ENCODE measurements around the gene CNTNAP2.

- TF ChIP-seq, protein P1, sequence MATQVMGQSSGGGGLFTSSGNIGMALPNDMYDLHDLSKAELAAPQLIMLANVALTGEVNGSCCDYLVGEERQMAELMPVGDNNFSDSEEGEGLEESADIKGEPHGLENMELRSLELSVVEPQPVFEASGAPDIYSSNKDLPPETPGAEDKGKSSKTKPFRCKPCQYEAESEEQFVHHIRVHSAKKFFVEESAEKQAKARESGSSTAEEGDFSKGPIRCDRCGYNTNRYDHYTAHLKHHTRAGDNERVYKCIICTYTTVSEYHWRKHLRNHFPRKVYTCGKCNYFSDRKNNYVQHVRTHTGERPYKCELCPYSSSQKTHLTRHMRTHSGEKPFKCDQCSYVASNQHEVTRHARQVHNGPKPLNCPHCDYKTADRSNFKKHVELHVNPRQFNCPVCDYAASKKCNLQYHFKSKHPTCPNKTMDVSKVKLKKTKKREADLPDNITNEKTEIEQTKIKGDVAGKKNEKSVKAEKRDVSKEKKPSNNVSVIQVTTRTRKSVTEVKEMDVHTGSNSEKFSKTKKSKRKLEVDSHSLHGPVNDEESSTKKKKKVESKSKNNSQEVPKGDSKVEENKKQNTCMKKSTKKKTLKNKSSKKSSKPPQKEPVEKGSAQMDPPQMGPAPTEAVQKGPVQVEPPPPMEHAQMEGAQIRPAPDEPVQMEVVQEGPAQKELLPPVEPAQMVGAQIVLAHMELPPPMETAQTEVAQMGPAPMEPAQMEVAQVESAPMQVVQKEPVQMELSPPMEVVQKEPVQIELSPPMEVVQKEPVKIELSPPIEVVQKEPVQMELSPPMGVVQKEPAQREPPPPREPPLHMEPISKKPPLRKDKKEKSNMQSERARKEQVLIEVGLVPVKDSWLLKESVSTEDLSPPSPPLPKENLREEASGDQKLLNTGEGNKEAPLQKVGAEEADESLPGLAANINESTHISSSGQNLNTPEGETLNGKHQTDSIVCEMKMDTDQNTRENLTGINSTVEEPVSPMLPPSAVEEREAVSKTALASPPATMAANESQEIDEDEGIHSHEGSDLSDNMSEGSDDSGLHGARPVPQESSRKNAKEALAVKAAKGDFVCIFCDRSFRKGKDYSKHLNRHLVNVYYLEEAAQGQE (IDR thresholded peaks at IDR 0.05), result no peak
- TF ChIP-seq RXRA (IDR thresholded peaks at IDR 0.05), result no peak
- no peak for TF ChIP-seq CTCF (IDR thresholded peaks at IDR 0.05; ENCODE audit: low read depth, low read length, missing input control)
- no peak for TF ChIP-seq FOXA2 (IDR thresholded peaks at IDR 0.05)
- TF ChIP-seq TAF1 (conservative IDR thresholded peaks at IDR 0.05), result no peak
- TF ChIP-seq SP1 (IDR thresholded peaks at IDR 0.05), result no peak
- no peak for TF ChIP-seq JUND (IDR thresholded peaks at IDR 0.05)
- TF ChIP-seq, protein P2, sequence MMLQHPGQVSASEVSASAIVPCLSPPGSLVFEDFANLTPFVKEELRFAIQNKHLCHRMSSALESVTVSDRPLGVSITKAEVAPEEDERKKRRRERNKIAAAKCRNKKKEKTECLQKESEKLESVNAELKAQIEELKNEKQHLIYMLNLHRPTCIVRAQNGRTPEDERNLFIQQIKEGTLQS (IDR thresholded peaks at IDR 0.05), result no peak
- no peak for TF ChIP-seq HNF4A (conservative IDR thresholded peaks at IDR 0.05)
- TF ChIP-seq EGR1 (IDR thresholded peaks at IDR 0.05; ENCODE audit: low read depth in 2 of 2), result no peak
- TF ChIP-seq NR2F2 (IDR thresholded peaks at IDR 0.05), result no peak
- TF ChIP-seq, protein P3, sequence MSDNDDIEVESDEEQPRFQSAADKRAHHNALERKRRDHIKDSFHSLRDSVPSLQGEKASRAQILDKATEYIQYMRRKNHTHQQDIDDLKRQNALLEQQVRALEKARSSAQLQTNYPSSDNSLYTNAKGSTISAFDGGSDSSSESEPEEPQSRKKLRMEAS (IDR thresholded peaks at IDR 0.05), result no peak
- TF ChIP-seq GABPA (IDR thresholded peaks at IDR 0.05 in 1 of 2, conservative IDR thresholded peaks at IDR 0.05 in 1 of 2), result no peak
Observed at GRCh38 chr7:146388928-146389327, 272.3 kb downstream of the CNTNAP2 start.
